Mesenchymal stem cell (in vitro differentiated cells and primary cell): Measurements from ENCODE around the gene SLC1A7.

Experiments used
- DNase-seq: peaks from one replicate; pipeline ENCODE4 v3.0.0-alpha.2; 2013
- H2AFZ ChIP-seq: one replicate; pipeline ENCODE4 v1.6.1; 2013; ENCODE audit warnings: low read depth, mild to moderate bottlenecking, control low read depth, inconsistent platforms, low read length, moderate library complexity
- H2AK5ac ChIP-seq: 2 replicates; pipeline ENCODE4 v1.6.1; 2013; ENCODE audit warnings: low read length, moderate library complexity, mild to moderate bottlenecking, inconsistent platforms; ENCODE audit not compliant: severe bottlenecking
- H2BK120ac ChIP-seq: one replicate; pipeline ENCODE4 v1.6.1; 2013; ENCODE audit warnings: low read depth, mild to moderate bottlenecking, inconsistent platforms, low read length, moderate library complexity
- H2BK12ac ChIP-seq, 2 experiments: one replicate each; pipeline ENCODE4 v1.6.1; 2013; ENCODE audit warnings: inconsistent platforms in 2 of 2, low read length in 2 of 2, mild to moderate bottlenecking in 2 of 2, moderate library complexity in 2 of 2, control low read depth in 1 of 2
- H2BK15ac ChIP-seq: one replicate; pipeline ENCODE4 v1.6.1; 2013; ENCODE audit warnings: mild to moderate bottlenecking, low read depth, inconsistent platforms; ENCODE audit not compliant: poor library complexity, severe bottlenecking
- H2BK5ac ChIP-seq: 2 replicates; pipeline ENCODE4 v1.6.1; 2013; ENCODE audit warnings: low read depth, mild to moderate bottlenecking, low read length, control low read depth, inconsistent platforms; ENCODE audit not compliant: poor library complexity, severe bottlenecking
- H3K14ac ChIP-seq, 2 experiments: one replicate each; pipeline ENCODE4 v1.6.1; 2013; ENCODE audit warnings: inconsistent platforms in 2 of 2, low read length in 2 of 2, control low read depth in 1 of 2, mild to moderate bottlenecking in 1 of 2, moderate library complexity in 1 of 2
- H3K18ac ChIP-seq, 2 experiments: one replicate each; pipeline ENCODE4 v1.6.1; 2013; ENCODE audit warnings: inconsistent platforms in 2 of 2, low read length in 2 of 2, control low read depth in 1 of 2, low read depth in 1 of 2, mild to moderate bottlenecking in 1 of 2
- H3K23ac ChIP-seq, 2 experiments: one replicate each; pipeline ENCODE4 v1.6.1; 2013; ENCODE audit warnings: inconsistent platforms in 2 of 2, low read length in 2 of 2, mild to moderate bottlenecking in 2 of 2, moderate library complexity in 2 of 2, control low read depth in 1 of 2
- H3K27ac ChIP-seq: 2 replicates; pipeline ENCODE4 v1.5.1; 2013; ENCODE audit warnings: mild to moderate bottlenecking, moderate library complexity, low read length, control low read depth, inconsistent platforms; ENCODE audit not compliant: poor library complexity, severe bottlenecking
- H3K27me3 ChIP-seq, 2 experiments: 2 replicates each; pipeline versions ENCODE4 v1.6.1 to v1.7.0; 2013; ENCODE audit warnings: low read length in 2 of 2, mild to moderate bottlenecking in 2 of 2, moderate library complexity in 2 of 2, control low read depth in 1 of 2, inconsistent platforms in 1 of 2; ENCODE audit not compliant: control insufficient read depth in 1 of 2, insufficient read depth in 1 of 2
- H3K36me3 ChIP-seq, 2 experiments: 2 replicates each; pipeline versions ENCODE4 v1.6.1 to v1.7.0; 2013; ENCODE audit warnings: low read length in 2 of 2, control low read depth in 1 of 2, inconsistent platforms in 1 of 2, low read depth in 1 of 2, mild to moderate bottlenecking in 1 of 2; ENCODE audit not compliant: insufficient read depth in 2 of 2, control insufficient read depth in 1 of 2
- H3K4ac ChIP-seq, 2 experiments: one replicate each; pipeline ENCODE4 v1.6.1; 2013; ENCODE audit warnings: inconsistent platforms in 2 of 2, low read length in 2 of 2, mild to moderate bottlenecking in 2 of 2, moderate library complexity in 2 of 2, control low read depth in 1 of 2, low read depth in 1 of 2
- H3K4me1 ChIP-seq: 2 replicates; pipeline ENCODE4 v1.6.1; 2013; ENCODE audit warnings: low read depth, low read length, control low read depth; ENCODE audit not compliant: control insufficient read depth, insufficient read depth
- H3K4me2 ChIP-seq: 2 replicates; pipeline ENCODE4 v1.6.1; 2013; ENCODE audit warnings: low read length, mild to moderate bottlenecking, inconsistent platforms; ENCODE audit not compliant: poor library complexity, severe bottlenecking
- H3K4me3 ChIP-seq, 2 experiments: 2 replicates each; pipeline versions ENCODE4 v1.5.1 to v1.7.0; 2013; ENCODE audit warnings: low read length in 2 of 2, mild to moderate bottlenecking in 2 of 2, control low read depth in 1 of 2, low read depth in 1 of 2; ENCODE audit not compliant: insufficient read depth in 1 of 2
- H3K79me1 ChIP-seq: replicated peaks from 2 replicates; pipeline ENCODE4 v1.6.1; 2013; ENCODE audit warnings: mild to moderate bottlenecking, control low read depth, low read length, inconsistent platforms; ENCODE audit not compliant: poor library complexity, severe bottlenecking
- H3K9ac ChIP-seq: 2 replicates; pipeline ENCODE4 v1.7.0; 2013; ENCODE audit warnings: mild to moderate bottlenecking, low read length, moderate library complexity
- H3K9me3 ChIP-seq: 2 replicates; pipeline ENCODE4 v1.7.0; 2013; ENCODE audit warnings: mild to moderate bottlenecking, low read length; ENCODE audit not compliant: control insufficient read depth
- H4K8ac ChIP-seq: one replicate; pipeline ENCODE4 v1.6.1; 2013; ENCODE audit warnings: inconsistent platforms, mild to moderate bottlenecking, low read length, moderate library complexity
- H4K91ac ChIP-seq: one replicate; pipeline ENCODE4 v1.6.1; 2013; ENCODE audit warnings: mild to moderate bottlenecking, low read length, inconsistent platforms
- WGBS: methylation state at CpG from one replicate; pipeline ENCODE4 v1.1.7; 2013; ENCODE audit warnings: mixed read lengths; 5-methylcytosine and 5-hydroxymethylcytosine counted together

SLC1A7 gene

DNA sequence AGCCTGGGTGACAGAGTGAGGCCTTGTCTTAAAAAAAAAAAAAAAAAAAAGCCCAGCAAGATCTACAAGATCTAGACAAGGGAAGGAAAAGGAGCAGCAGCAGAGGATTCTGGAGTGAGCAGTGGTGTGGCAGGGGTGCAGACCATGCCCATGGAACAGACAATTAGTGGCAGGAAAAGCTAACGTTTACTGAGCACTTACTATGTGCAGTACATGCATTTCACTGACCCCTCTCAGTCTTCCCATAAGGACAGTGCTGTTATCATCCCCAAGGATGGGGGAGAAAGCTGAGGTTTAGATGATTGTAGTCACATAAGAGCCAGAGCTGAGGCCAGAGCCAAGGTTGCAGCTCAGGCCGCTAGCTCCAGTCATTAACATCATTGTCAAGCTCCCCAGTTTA, 74.6 kb downstream of the SLC1A7 start:
- WGBS = no CpG with 5 or more reads among the region's 2 CpGs

DNA sequence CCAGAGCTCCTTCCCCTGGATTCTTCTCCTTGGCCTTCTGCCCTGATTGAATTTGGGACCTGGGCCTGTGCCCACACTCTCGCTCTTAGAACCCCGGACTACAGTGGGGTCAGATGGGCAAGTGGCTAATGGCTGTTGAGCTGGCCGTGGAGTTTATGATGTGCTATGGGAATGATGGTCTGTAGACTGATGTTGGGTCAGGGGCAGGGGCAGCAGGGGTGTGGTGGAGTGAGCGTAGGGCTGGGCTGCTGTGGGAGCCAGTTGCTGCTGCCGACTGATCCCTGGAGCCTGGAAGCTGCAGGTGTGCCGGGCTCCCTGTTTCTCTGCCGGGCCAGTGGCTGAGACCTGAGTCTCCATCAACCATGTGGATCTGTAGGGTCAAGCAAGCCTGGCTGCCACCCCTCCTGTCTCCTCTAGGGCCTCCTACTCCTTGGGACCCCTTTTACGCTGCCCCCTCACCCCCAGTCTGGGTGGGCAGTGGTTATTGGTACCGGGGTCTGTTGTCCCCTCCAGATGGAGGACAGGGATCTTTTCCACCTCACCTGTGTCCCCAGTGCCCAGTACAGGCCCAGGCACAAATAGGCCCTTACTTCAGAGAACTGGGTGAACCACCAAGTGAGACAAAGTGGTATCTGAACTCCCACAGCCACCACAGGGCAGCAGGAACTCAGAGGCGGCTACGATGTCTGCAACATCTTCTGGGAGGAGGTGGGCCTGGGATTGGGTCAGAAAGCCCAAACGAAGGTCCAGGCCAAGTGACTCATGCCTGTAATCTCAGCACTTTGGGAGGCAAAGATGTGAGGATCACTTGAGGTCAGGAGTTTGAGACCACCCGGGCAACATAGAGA, 75.3 kb downstream of the SLC1A7 start:
- no peaks in the 10 kb centered on the region for H3K9me3 ChIP-seq

More for the DNA sequence above, 74.6 kb downstream of the SLC1A7 start:
- peaks cover 0 to 20% of the 10 kb centered on the region in 2 experiments for H3K27me3 ChIP-seq
- peaks cover 0 to 59% of the 10 kb centered on the region in 2 experiments for H3K36me3 ChIP-seq
- H4K91ac ChIP-seq = peak overlapping the region; percentile 54
- no peak overlapping the region for H2AK5ac ChIP-seq
- H3K4ac ChIP-seq = no peak overlapping the region
- no peak overlapping the region for H3K9ac ChIP-seq
- H3K9me3 ChIP-seq = no peaks in the 10 kb centered on the region
- H4K8ac ChIP-seq = no peak overlapping the region
- H3K4me3 ChIP-seq = no peak overlapping the region
- no peak for DNase-seq
- H3K4me1 ChIP-seq = peaks cover 7% of the 10 kb centered on the region
- H2BK12ac ChIP-seq = no peak overlapping the region
- H3K18ac ChIP-seq = no peak overlapping the region
- no peak overlapping the region for H3K27ac ChIP-seq
- H2BK5ac ChIP-seq = no peak overlapping the region
- no peak overlapping the region for H2AFZ ChIP-seq
- no peak overlapping the region for H3K14ac ChIP-seq
- no peaks in the 10 kb centered on the region for H3K79me1 ChIP-seq
- H3K4me2 ChIP-seq = no peak overlapping the region
- H2BK15ac ChIP-seq = no peak overlapping the region
- no peak overlapping the region for H2BK120ac ChIP-seq
- H3K23ac ChIP-seq = no peak overlapping the region

DNA sequence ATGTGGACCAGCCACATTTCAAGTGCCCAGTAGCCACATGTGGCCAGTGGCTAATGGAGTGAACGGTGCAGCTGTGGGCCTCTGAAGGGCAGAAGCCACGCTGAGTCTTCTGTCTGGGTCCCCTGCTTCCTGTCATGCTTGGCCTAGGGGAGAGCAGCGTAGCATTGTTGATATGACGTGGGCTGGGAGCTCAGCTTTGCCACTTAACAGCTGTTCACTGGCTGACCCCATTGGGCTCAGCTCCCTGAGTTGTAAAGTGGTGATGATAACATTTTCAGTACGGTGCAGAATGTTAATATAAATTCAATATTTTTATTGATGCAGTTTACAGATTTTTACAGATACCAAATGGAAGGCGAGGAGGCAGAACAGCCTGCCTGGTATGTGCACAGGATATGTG, 76.0 kb downstream of the SLC1A7 start:
- Histone ChIP-seq H4K8ac (no peak overlapping the region), H3K79me1 (no peaks in the 10 kb centered on the region), H2BK120ac (no peak overlapping the region), H3K18ac (no peak overlapping the region), H3K9ac (peak overlapping the region; percentile 29), H3K23ac (no peak overlapping the region), H3K27ac (no peak overlapping the region), H3K14ac (no peak overlapping the region), H2BK12ac (no peak overlapping the region), H3K9me3 (no peaks in the 10 kb centered on the region), H2BK15ac (peak overlapping the region; percentile 65), H2AFZ (no peak overlapping the region), H3K27me3 (peaks cover 0 to 30% of the 10 kb centered on the region in 2 experiments), H3K36me3 (peaks cover 0 to 48% of the 10 kb centered on the region in 2 experiments), H3K4ac (no peak overlapping the region), H4K91ac (no peak overlapping the region), H2BK5ac (no peak overlapping the region), H3K4me3 (no peak overlapping the region), H3K4me1 (peaks cover 19% of the 10 kb centered on the region), H2AK5ac (no peak overlapping the region), H3K4me2 (no peak overlapping the region)
- DNase-seq = no peak
- WGBS = 81% methylated on average over 5 of the region's 6 CpGs

More for the DNA sequence above, 75.3 kb downstream of the SLC1A7 start:
- Histone ChIP-seq H2BK15ac (peak overlapping the region; percentile 65), H3K27me3 (peaks cover 0 to 28% of the 10 kb centered on the region in 2 experiments), H3K27ac (no peak overlapping the region), H3K14ac (no peak overlapping the region), H3K4ac (peak overlapping the region in 1 of 2 experiments; percentile 24), H3K79me1 (no peaks in the 10 kb centered on the region), H2BK5ac (no peak overlapping the region), H3K4me2 (no peak overlapping the region), H3K18ac (no peak overlapping the region), H4K8ac (no peak overlapping the region), H3K23ac (no peak overlapping the region), H2AK5ac (no peak overlapping the region), H2AFZ (no peak overlapping the region), H4K91ac (no peak overlapping the region), H3K9ac (no peak overlapping the region), H3K4me3 (no peak overlapping the region), H3K4me1 (peaks cover 15% of the 10 kb centered on the region), H3K36me3 (peaks cover 0 to 53% of the 10 kb centered on the region in 2 experiments), H2BK120ac (no peak overlapping the region), H2BK12ac (no peak overlapping the region)
- 90% methylated on average over 10 of the region's 13 CpGs for WGBS
- no peak for DNase-seq

DNA sequence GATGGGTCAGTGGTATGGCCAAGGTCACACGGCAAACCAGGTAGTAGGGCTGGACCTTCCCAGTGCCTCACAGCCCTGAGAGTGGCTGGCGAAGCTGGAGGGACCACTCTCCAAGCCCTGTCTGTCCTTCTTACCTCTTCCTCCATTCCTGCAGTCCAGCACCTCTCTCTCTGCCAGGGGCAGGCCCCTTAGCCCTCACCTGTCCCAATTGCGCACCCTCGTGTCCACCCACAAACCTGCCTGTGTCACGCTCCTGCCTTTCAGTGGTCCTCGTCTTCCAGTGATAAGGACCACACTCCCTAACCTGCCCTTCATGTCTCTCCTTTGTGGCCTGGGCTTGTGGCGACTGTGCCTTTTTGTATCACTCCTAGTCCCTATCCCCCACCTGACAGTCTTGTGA, 77.0 kb downstream of the SLC1A7 start:
- WGBS = 95% methylated on average over 7 of the region's 7 CpGs

More for the DNA sequence above, 77.0 kb downstream of the SLC1A7 start:
- peak overlapping the region; percentile 18 for H4K91ac ChIP-seq
- H4K8ac ChIP-seq = no peak overlapping the region
- no peak overlapping the region for H2BK5ac ChIP-seq
- H2BK120ac ChIP-seq = no peak overlapping the region
- H2AK5ac ChIP-seq = no peak overlapping the region
- peaks cover 0 to 38% of the 10 kb centered on the region in 2 experiments for H3K27me3 ChIP-seq
- H3K9ac ChIP-seq = no peak overlapping the region
- H2BK15ac ChIP-seq = no peak overlapping the region
- no peak overlapping the region for H2AFZ ChIP-seq
- H3K4me2 ChIP-seq = no peak overlapping the region
- no peak overlapping the region for H3K4me3 ChIP-seq
- H3K9me3 ChIP-seq = no peaks in the 10 kb centered on the region
- DNase-seq = no peak
- no peak overlapping the region for H3K14ac ChIP-seq
- peaks cover 20% of the 10 kb centered on the region for H3K4me1 ChIP-seq
- no peak overlapping the region for H3K18ac ChIP-seq
- no peak overlapping the region for H3K27ac ChIP-seq
- no peak overlapping the region for H3K23ac ChIP-seq
- peaks cover 0 to 37% of the 10 kb centered on the region in 2 experiments for H3K36me3 ChIP-seq
- H3K79me1 ChIP-seq = no peaks in the 10 kb centered on the region
- H2BK12ac ChIP-seq = peak overlapping the region in 1 of 2 experiments; percentile 21
- peak overlapping the region in 1 of 2 experiments; percentile 32 for H3K4ac ChIP-seq
